Cerebellar cortex (tissue), 1 donor: ENCODE data around the gene CD40.

ENCODE experiments used
- DNase-seq: peaks from one replicate; pipeline ENCODE4 v3.0.0-alpha.2; 2015; ENCODE audit warnings: low spot score

Gene CD40

DNA sequence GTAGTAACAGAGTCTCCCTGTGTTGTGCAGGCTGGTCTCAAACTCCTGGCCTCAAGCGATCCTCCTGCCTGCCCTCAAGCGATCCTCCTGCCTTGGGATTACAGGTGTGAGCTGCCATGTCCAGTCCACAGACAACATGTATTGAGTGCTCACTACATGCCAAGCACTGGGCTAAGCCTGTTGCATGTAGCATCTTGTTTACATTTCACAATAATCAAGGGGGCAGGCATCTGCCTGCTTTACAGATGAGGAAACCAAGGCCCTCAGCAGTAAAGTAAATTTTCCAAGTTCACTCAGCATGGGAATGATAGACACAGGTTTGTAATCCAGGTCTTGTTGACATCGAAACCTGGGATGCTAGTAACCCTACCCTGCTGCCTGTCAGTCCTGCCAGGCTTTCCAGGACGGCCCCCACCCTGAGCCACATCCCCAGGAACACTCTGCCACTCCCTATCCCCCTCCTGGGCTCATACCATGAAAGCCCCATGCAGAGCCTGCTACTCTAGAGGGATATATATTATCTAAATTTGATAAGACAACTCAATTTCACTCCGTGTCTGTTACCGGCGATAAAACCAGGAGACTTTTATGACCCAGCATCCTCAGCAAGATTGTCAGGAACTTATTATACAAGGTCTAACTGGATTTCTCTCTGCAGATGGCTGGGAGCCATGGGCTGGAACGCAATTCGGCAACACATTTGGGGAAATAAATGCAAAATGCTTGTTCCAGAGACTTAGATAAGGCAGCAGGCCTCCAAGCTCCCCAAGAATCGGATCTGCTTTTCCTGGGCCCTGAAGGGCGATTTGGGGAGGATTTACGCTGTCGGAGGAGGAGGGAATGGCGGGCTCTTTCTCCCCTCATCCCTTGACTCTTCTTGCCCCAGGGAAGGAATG, 30.4 kb downstream of the CD40 start:
- no peak for DNase-seq

DNA sequence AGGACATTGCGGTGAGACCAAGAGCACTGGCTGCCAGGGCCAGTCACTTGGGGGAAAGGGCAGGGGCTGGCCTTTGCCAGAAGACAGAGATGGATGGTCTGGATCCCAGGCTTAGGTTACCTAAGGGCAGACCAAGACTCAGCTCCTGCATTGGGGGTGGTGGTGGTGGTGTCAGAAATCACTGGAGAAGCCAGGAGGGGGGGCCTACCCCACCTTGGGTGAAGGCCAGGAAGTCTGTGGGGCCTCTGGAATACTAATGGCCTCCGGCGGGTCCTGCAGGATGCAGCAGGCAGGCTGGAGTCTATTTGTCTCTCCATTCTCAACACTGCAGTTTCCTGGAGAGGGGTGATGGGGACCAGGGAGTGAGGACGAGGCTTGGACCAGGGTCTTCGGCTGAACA, 32.8 kb downstream of the CD40 start:
- no peak for DNase-seq

DNA sequence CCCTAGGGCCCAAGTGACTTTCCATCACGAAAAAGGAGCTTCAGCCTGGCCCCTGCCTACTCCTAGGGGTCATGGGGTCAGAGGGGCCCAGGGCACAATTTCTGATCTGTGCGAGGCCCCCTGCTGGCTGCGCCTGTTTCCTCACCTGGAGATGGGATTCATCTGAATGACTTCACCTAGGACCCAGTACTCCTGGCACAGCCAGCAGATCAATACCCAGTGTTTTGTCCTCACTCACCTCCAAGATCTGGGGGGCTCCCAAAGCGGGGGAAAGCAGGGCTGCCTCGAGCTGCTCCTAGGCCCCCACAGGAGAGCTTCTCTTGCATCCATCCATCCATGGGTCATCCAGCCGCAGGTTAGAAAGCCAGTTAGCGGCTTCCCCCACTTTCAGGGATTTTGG, 33.8 kb downstream of the CD40 start:
- no peak for DNase-seq

DNA sequence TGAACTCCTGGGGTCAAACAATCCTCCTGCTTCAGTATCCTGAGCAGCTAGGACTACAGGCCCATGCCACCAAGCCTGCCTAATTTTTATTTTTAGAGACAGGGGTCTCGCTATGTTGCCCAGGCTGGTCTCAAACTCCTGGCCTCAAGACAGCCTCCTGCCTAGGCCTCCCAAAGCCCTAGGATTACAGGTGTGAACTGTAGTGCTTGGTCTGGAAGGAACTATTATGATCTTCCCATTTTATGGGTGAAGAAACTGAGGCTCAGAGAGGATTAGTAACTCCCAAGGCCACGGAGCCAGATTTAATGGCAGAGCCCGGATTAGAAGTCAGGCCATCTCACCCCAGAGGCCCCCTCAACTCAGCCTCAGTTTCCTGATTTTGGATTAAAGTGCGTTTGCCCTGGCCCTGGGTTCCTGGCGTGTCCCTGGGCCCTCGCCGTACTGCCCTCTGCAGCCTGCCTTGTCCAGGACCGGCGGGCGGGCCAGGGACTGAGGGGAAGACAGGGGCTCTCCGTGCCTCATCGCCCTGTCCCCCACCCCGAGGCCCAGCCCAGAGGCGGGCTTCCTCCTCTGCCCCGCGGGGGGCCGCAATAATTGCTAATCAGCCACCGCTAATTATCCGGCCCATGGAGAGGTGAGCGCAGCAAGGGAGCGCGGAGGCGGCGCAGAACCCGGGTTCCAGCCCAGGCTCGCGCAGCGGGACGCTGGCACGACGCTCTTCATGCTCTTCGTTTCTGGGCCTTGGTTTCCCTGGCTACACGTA, 34.9 kb downstream of the CD40 start:
- no peak for DNase-seq

DNA sequence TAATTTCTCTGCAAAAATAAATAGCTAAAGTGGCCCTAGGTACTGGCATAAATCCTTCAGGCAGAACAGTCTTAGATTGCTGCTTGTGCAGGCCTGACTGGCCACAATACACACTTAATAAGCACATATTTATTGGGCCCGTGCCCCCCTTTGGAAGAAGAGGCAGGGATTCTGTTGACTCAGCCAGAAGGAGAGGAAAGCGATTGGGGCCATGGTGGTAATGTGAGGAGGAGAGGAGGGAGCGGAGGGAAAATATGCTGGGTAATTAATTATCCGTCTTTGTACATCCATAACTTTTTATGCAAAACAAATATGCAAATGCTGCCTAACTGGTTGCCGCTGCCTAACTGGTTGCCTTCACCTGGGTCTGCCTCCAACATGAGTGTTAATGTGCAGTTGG, 36.2 kb downstream of the CD40 start:
- no peak for DNase-seq

DNA sequence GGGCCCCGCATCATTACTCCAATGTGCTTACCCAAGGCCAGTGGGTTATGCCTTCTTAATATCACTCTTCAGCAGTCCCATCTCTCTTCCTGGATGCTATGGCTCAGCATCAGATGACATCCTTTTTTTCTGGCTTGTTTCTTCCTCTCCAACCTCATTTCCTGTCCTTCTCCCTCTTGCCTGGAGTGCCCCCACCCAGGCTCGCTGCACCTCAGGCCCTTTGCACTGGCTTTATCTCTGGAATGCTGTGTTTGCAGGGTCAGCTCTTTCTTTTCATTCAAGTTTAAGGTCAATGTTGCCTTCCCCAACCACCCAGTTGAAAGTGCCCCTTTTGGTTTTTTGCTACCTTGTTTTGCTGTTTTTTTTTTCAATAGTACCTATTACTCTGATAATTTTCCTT, 36.7 kb downstream of the CD40 start:
- DNase-seq = no peak

DNA sequence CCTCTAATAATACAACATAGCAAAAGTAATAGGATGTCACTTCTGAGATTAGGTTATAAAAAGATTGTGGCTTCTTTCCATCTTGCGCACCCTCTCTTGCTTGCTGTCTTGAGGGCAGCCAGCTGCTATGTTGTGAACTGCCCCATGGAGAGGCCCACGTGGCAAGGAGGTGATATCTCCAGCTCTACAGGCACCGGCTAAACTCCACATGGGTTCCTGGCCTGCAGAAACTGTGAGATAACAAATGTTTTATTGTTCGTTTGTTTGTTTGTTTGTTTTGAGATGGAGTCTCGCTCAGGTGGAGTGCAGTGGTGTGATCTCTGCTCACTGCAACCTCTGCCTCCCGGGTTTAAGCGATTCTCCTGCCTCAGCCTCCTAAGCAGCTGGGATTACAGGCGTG, 38.0 kb downstream of the CD40 start:
- no peak for DNase-seq

DNA sequence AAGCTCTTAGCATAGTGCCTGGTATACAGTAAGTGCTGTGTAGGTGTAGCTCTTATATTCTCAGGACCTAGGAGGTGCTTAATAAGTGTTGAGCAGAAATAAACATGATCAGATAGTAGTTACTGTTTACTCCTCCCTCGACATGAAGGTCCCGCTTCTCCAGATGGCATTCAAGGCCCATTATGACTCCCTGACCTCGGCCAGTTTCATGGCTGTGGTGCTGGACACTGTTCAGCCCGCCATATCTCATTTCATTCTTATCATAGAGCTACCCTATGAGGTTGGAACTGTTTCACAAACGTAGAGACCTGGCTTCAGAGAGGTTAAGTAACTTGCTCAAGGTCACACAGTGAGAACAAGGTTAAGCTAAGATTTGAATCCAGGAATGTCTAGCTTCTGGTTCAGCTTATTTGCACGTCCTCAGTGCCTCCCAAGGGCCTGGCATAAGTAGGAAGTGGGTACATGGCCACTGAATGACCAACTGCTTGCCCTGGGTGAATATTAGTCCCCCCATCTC, 39.0 kb downstream of the CD40 start:
- no peak for DNase-seq

DNA sequence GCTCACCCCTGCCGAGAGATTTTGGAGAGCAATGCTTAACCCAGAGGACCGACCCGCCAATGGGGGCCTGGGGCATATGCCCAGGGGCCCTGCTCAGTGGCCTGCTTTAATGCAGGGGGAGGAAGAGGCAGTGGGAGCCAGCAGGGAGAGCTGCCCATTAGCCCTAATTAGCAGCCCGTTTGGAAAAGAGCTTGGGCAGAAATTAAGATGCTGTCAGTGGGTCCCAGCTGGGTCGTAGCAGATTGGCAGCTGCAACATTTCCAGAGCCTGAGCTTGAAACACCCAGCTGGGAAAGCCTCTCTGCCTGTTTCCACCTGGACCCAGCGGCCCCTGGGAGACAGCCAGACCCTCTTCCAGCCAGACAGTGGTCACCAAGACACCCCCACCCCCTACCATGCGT, 39.5 kb downstream of the CD40 start:
- no peak for DNase-seq

DNA sequence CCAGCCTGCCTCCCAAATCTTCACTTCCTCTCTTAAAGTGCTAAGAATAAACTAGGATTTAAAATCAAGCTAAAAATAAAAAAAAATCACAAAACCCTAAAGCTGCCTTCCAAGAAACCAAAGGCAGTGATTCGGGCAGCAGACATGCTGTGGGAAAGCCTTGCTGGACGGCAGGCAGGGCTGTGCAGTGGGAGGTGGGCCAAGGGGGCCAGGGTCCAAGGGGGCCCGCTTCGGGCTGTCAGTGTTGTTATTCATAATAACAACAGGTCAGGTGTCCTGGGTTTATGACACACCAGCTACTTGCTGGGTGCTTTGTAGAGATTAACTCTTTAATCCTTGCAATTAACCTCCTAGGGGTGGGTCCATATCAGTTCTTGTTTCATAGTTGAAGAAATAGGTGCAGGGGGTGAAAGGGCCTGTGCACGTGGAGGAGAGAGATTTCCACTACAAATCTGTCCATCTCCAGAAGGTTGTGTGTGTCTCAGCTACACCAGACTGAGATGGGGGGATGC, 40.4 kb downstream of the CD40 start:
- DNase-seq = no peak

DNA sequence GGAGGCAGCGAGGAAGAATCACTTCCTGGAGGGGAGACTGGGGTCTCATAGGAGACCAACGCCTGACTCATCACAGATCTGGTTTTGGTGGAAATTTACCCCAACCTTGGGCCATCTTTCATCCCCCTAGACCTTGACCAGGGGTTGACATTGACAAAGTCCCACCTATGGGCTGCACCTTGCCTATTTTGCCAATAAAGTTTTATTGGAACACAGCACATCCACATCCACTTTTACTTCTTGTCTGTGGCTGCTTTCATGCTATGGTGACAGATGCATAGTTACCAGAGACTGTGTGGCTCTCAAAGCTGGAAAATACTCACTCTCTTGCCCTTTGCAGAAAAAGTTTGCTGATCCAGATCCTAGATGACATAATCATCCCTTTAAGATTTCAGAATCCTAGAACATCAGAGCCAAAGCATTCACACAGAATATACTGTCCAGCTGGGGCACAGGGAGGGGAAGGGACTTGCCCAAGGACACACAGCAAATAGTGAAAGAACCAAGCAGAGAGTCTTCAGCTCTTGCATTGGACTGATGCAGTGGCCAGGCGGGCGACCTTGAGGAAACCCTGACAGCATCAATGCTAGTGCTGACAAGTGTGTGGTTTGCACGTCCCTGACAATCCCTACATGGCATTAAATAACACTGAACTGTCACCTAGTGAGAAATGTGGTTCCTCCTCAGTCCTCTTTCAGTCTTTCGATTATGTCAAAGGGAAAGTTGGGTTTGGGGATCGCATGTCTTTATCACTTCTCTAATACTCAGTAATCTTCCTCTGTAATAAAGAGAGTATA, 41.2 kb downstream of the CD40 start:
- no peak for DNase-seq

DNA sequence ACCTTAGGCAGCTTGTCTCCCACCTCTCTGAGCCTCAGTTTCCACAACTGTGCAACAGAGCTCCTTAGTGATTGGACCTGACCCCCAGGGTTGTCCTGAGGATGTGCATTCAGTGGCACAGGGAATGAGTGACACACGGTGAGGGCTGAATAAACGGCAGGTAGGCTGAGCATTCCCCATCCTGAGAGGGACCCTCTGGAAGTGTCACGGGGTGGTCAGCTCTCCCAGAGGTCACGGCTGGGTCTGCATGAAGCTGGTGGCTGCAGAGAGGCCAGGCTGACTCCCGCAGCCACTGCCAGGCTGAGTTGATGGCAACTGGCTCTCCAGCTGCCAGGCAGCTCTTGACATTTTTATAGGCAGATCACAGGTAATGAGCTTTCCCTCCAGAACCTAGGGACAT, 42.5 kb downstream of the CD40 start:
- no peak for DNase-seq

DNA sequence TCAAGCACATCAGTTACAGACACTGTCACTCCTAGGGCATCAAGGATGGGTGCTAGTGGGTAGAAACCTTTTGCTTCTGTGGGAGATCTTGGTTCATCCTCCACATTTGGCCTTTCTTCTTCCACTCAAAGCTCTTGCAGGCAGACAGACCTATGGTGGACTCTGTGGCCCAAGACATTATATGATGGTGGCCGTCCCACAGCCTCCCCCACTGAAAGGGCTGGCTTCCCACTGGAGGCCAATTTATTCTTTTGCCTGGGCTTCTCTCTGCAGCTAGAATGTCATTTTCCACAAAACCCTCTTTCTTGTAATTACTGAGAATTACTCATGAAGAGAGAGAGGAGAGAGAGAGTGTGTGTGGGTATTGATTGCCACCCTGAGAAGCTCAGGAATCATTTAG, 43.8 kb downstream of the CD40 start:
- DNase-seq = no peak

DNA sequence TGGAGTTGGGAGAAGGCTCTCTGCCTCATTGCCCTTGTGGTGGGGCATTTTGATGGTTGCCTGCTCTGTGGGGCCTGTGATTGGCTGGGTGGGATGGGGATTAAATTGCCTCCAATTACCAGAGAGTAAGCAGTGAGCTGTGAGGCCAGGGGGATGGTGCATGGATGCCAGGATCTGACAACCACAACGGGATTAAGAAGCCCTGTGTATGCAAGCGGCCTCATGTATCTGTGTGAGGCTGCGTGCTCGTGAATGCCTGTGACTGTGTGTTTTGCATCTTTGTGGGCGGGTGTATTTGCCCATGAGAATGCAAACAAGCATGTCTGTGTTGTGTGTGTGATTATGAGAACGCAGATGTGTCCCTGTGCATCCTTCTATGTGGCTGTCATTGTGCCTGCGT, 46.1 kb downstream of the CD40 start:
- no peak for DNase-seq

DNA sequence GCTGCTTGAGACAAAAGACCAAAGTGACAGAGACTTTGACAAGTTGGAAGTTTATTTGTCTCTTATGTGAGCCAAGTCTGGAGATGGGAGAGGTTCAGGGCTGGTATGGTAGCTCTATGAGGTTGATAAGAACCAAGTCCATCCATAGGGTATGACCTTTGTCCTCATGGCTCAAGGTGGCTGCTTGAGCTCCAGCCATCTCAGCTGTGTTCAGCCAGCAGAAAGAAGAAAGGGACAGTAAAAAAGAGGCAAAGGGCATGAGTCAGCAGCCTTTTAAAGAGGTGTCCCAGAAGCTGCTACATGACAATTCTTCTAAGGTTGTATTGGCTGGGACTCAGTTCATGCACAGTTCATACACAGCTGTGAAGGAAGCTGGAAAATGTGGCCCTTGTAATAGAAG, 49.0 kb downstream of the CD40 start:
- DNase-seq = no peak

DNA sequence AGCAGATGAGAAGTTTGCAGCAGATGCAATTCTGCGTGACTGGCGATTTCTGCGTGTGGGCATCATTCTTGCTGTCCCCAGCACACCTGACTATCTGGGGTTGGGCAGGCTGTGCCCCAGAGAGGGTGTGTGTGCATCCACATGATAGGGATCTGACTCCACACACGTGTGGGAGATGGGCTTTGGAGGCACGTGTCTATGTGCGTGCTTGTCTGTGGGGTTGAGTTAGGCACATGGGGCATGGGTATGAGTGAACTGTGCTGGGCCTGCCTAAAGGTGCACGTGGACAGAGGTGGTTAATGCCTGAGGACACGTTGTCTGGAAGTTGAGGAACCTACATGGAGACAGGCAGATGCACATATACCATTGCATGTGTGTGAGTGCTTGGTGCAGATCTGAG, 50.3 kb downstream of the CD40 start:
- DNase-seq = no peak

DNA sequence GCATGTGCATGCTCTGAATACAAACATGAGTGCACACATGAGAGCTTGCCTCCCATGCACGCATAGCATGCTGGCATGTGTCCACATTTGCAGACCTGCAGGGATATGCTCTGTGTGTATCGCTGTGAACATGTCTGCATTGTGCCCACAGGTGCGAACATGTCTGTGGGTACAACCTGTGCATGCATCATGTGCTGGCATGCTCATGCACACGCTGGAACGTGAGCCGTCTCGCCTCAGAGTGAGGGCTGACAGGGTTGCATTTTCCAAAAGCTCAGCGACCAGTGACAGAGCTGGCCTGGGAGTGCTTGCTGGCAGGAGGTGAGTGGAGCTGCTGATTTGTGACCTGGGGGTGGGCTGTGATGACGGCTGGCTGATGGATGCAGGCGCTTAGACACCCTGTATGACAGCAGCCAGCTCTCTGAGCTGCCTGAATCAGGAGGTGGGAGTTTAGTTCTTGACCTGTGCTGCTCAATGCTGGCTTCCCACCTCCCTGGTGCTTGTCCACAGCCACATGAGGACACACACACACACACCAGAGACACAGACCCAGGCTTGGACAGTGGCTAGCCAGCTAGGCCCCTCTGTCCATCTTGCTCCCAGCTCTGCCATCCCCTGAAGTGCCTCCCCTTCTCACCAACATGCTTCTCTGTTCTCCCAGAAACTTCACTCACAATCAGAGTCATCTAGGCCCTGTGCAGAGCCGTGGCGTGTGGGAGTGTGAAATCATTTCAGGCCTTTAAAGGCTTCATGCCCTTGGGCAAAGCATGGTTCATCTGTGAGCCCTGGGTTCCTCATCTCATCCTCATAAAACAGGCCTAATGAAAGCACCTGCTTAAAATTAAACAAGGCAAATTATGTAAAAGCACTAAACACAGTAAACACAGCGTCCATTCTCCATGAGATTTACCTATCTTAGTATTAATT, 51.4 kb downstream of the CD40 start:
- no peak for DNase-seq

DNA sequence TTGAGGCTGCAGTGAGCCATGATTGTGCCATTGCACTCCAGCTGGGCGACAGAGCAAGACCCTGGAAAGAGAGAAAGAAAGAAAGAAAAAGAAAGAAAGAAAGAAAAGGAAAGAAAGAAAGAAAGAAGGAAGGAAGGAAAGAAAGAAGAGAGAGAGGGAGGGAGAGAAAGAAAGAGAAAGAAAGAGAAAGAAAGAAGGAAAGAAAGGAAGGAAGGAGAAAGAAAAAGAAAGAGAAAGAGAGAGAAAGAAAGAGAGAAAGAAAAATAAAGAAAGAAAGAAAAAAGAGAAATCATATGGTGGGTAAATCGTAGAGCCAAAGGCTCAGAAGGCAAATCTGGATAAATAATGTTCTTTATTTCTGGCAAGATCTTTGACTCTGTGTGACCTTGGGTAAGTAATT, 53.4 kb downstream of the CD40 start:
- no peak for DNase-seq

DNA sequence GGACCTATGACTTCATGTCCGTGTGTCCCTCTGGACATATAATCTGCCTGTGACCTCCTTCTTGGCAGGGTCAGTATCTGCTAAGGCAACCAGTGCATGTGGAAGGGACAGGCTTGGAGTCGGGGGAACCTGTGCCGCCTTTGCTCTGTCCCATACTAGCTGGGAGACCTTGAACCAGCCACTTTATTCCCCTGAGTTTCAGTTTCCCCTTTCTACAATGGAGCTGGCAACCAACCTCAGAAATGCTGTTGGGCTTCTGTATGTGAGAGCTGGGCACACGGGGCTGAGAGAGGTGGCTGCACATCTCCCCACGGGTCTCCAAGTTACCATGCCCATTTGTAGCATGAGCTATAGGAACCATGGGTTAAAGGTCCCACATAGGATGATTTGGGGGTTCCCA, 53.8 kb downstream of the CD40 start:
- no peak for DNase-seq

DNA sequence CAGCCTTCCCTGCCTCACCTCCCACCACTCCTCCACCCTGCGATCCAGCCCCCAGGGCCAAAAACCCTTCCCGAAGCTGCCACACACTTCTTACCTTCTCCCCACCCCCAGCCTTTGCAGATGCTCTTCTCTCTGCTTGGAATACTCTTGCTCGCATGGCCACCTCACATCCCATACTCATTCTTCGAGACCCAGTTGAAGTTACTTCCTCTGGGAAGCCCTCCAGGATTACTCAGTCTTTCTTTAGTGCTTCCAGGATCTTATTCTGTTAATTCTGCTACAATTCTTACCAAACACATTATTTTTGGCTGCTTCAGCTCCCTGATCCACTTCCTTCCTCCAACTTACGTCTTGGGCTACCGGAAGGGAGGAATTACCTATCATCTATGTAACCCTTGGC, 54.3 kb downstream of the CD40 start:
- no peak for DNase-seq

DNA sequence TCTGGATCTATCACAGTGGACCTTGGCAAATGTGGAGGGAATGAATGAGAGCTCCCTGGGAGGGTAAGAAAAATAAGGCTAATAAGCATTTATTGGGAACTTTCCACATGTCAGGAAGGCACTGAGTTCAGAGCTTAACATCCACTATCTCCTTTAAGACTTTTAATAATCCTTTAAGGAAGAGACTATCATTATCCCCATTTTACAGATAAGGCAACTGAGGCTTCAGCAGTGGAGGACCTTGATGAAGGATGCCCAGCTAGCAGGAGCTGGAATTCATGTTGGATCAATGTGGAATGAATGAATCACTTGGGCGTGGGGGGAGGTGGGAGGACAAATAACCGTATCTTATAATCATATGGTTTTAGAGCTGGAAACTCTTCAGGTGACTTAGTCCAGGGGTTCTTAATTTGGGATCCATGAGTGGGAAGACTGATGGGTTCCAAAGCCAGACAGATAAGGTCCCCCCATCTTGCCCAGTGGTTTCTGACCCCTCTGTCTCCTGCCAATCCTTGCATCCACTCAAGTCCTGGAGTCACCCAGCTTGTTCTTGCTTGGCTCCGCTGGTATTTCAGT, 54.9 kb downstream of the CD40 start:
- DNase-seq = no peak
